DOHH2 (cell line): ENCODE results near the gene USP32.

Experiments
- EZH2phosphoT487 ChIP-seq: fragments of 200-600 bp; sonication (generic); IDR thresholded peaks from 2 replicates; pipeline ENCODE4 v1.6.1; 2017; ENCODE audit warnings: borderline replicate concordance, mild to moderate bottlenecking, antibody characterized with exemption, low read length, moderate library complexity, mixed read lengths
- TF ChIP-seq, protein P1 (sequence below): fragments of 200-600 bp; sonication (generic); IDR thresholded peaks from one replicate; pipeline ENCODE4 v1.5.1; 2014; ENCODE audit warnings: antibody characterized with exemption, mild to moderate bottlenecking, low read depth, low read length; ENCODE audit not compliant: poor library complexity, severe bottlenecking

DNA sequence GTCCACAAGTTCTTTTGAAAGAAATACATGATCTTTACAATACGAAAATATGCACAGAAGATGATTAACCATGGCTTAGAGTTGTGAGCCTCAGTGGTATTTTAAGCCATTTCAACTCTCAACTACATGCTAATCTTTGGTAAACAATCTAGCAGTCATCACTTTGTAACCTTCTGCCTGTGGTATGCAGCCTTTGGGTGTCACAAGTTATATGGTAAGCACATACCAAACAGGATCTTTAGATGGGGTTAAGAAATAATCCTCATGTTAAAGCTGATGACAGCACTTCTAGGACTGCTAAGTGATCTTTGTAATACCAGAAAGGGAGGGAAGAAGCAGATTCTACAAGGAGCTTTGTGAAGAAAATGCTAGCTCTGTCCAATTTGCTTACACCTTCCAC, 167.9 kb downstream of the USP32 start:
- TF ChIP-seq, protein P1, sequence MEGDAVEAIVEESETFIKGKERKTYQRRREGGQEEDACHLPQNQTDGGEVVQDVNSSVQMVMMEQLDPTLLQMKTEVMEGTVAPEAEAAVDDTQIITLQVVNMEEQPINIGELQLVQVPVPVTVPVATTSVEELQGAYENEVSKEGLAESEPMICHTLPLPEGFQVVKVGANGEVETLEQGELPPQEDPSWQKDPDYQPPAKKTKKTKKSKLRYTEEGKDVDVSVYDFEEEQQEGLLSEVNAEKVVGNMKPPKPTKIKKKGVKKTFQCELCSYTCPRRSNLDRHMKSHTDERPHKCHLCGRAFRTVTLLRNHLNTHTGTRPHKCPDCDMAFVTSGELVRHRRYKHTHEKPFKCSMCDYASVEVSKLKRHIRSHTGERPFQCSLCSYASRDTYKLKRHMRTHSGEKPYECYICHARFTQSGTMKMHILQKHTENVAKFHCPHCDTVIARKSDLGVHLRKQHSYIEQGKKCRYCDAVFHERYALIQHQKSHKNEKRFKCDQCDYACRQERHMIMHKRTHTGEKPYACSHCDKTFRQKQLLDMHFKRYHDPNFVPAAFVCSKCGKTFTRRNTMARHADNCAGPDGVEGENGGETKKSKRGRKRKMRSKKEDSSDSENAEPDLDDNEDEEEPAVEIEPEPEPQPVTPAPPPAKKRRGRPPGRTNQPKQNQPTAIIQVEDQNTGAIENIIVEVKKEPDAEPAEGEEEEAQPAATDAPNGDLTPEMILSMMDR = no peak
- no peak for TF ChIP-seq EZH2phosphoT487
